Neural progenitor cell (in vitro differentiated cells): ENCODE data around the gene STK24.

Source experiments
- CTCF ChIP-seq: fragments of 200-600 bp; sonication (generic); IDR thresholded peaks from 2 replicates; pipeline ENCODE4 v1.5.1; 2017; ENCODE audit warnings: antibody characterized with exemption, mild to moderate bottlenecking
- EZH2 ChIP-seq: fragments of 200-600 bp; sonication (generic); IDR thresholded peaks from 2 replicates; pipeline ENCODE4 v1.6.1; 2017; ENCODE audit warnings: antibody characterized with exemption, mild to moderate bottlenecking, moderate library complexity
- EZH2phosphoT487 ChIP-seq: fragments of 200-600 bp; sonication (generic); IDR thresholded peaks from 2 replicates; pipeline ENCODE4 v1.6.1; 2017; ENCODE audit warnings: antibody characterized with exemption

DNA sequence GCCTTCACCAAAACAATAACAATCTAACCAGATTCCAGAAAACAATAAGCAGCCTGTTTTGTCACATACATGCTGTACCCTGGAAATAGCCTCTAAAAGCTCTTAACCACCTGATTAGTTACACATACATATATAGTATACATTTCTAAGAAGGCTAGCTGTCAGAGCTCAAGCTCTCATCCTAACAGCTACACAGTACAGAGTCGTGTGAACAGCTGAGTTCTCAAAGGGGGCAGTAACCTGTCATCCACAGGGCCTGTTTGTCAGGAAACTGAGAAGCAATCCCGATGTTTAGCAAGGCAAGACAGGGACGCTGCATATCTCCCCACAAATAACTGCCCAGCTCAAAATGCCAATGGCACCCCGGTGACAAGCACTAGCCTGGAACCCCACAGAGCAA is 56.9 kb downstream of the STK24 start:
- TF ChIP-seq CTCF, result no peak
- no peak for TF ChIP-seq EZH2
- TF ChIP-seq EZH2phosphoT487, result no peak
